Fibroblast of lung (primary cell): Measurements from ENCODE around the gene LAT. TPM values are rescaled to one million over a fixed set of nuclear protein-coding genes. Genes with fewer than 3 reads are reported as not detected.
A peak's percentile ranks its signal among the peaks of the same experiment; 100 is the strongest.

Experiments used
- DNase-seq, 2 donors: peaks; one replicate each; pipeline versions ENCODE4 v3.0.0 to v3.0.0-alpha.2; 2010; ENCODE audit warnings: low read depth in 2 of 2
- H2AFZ ChIP-seq: 2 replicates; pipeline ENCODE4 v1.5.1; 2012; ENCODE audit warnings: low read length, control low read depth, inconsistent platforms
- H3K27ac ChIP-seq: 2 replicates; pipeline ENCODE4 v1.5.1; 2011; ENCODE audit warnings: low read length, control low read depth; ENCODE audit not compliant: insufficient read depth
- H3K27me3 ChIP-seq: 2 replicates; pipeline ENCODE4 v1.5.1; 2011; ENCODE audit warnings: mild to moderate bottlenecking, low read length; ENCODE audit not compliant: control insufficient read depth, insufficient read depth
- H3K36me3 ChIP-seq: 2 replicates; pipeline ENCODE4 v1.5.1; 2011; ENCODE audit warnings: low read length; ENCODE audit not compliant: control insufficient read depth, insufficient read depth
- H3K4me1 ChIP-seq: 2 replicates; pipeline ENCODE4 v1.5.1; 2011; ENCODE audit warnings: low read length; ENCODE audit not compliant: control insufficient read depth, insufficient read depth; ENCODE audit errors: extremely low read depth
- H3K4me2 ChIP-seq: 2 replicates; pipeline ENCODE4 v1.5.1; 2011; ENCODE audit warnings: low read length, control low read depth; ENCODE audit not compliant: insufficient read depth; ENCODE audit errors: extremely low read depth
- H3K4me3 ChIP-seq, 4 experiments: fragments of 200-600 bp in 1 of 4; sonication (generic) in 1 of 4; replicated peaks in 1 of 4; 2 replicates each; pipeline ENCODE4 v1.5.1; 2011 to 2016; ENCODE audit warnings: low read length in 4 of 4, low read depth in 3 of 4, mild to moderate bottlenecking in 3 of 4, control low read depth in 2 of 4, inconsistent platforms in 1 of 4, mixed read lengths in 1 of 4; ENCODE audit not compliant: insufficient read depth in 1 of 4; ENCODE audit errors: control extremely low read depth in 1 of 4
- H3K79me2 ChIP-seq: 2 replicates; pipeline ENCODE4 v1.5.1; 2012; ENCODE audit warnings: mild to moderate bottlenecking, low read length, inconsistent platforms; ENCODE audit not compliant: control insufficient read depth, insufficient read depth
- H3K9ac ChIP-seq: 2 replicates; pipeline ENCODE4 v1.5.1; 2011; ENCODE audit warnings: mild to moderate bottlenecking, low read length, control low read depth; ENCODE audit not compliant: insufficient read depth
- H3K9me3 ChIP-seq: 2 replicates; pipeline ENCODE4 v1.5.1; 2012; ENCODE audit warnings: low read depth, low read length; ENCODE audit not compliant: control insufficient read depth, insufficient read depth
- H4K20me1 ChIP-seq: 2 replicates; pipeline ENCODE4 v1.5.1; 2011; ENCODE audit warnings: low read length; ENCODE audit not compliant: control insufficient read depth, insufficient read depth; ENCODE audit errors: extremely low read depth
- EZH2 ChIP-seq: IDR thresholded peaks from 2 replicates; pipeline ENCODE4 v1.5.1; 2012; ENCODE audit warnings: low read length, control low read depth, mild to moderate bottlenecking; ENCODE audit errors: missing control alignments
- polyA plus RNA-seq, 2 donors: library from polyadenylated mRNA; depleted of rRNA in 1 of 2; stranded (reverse) in 1 of 2; unstranded in 1 of 2; fragments of >200 nt; gene quantifications; 2 replicates each; pipeline ENCODE4 v1.2.1, GENCODE V29; 2011 to 2012; ENCODE audit warnings: missing spikeins in 1 of 2
- total RNA-seq: library from RNA; depleted of rRNA; stranded (reverse); fragments of >200 nt; gene quantifications from 2 replicates; pipeline ENCODE4 v1.2.1, GENCODE V29; 2014
- TF ChIP-seq, protein P1 (sequence below), 2 donors: IDR thresholded peaks in 1 of 2; conservative IDR thresholded peaks in 1 of 2; 1 replicate in 1 of 2; 2 replicates in 1 of 2; pipeline ENCODE4 v1.5.1; 2011 to 2012; ENCODE audit warnings: low read length in 2 of 2, control low read depth in 1 of 2, inconsistent platforms in 1 of 2, low read depth in 1 of 2, mild to moderate bottlenecking in 1 of 2

The LAT gene
- total and polyA plus RNA-seq, 2 donors (not counting 1 experiment from before 2014, with no cell fraction given) = 0.50 to 1.4 TPM

DNA sequence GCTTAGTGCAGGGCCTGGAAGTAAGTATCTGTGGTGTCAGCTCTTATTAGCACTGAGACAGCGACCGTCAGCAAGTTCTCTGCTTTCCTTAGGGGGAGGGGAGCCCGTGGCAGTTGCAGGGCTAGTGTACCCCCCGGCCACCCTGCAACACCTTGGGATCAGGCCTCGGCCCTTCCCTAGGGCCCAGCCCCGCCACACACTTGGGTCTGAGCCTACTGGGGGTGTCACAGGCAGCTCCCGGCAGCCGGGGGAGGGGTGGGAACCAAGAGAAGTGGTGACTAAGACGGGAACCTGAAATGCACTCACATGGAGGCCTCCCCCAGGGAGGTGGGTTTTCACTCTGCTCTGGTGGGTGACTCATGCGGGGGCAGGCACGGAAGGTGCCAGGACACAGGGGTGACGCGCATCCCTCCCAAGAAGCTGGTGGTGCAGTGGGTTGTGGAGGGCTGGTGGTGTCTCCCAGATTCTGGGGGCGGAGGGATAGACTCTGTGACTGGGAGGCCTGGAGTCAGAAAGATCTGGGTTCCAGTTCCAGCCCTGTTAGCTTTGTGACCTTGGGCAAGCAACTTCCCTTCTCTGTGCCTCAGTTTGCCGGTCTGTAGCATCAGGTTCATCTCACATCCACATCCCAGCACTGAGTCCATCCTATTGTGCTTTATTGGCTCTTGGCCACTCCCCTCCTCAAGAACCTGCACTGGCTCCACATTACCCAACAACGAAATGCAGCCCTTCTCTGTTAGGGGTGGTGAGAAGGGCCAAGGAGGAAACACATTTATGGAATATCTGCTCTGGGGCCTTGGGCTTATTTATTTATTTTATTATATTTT is 44.5 kb downstream of the LAT start:
- no peaks in the 10 kb centered on the region for H3K79me2 ChIP-seq
- TF ChIP-seq EZH2 = no peak
- TF ChIP-seq, protein P1, sequence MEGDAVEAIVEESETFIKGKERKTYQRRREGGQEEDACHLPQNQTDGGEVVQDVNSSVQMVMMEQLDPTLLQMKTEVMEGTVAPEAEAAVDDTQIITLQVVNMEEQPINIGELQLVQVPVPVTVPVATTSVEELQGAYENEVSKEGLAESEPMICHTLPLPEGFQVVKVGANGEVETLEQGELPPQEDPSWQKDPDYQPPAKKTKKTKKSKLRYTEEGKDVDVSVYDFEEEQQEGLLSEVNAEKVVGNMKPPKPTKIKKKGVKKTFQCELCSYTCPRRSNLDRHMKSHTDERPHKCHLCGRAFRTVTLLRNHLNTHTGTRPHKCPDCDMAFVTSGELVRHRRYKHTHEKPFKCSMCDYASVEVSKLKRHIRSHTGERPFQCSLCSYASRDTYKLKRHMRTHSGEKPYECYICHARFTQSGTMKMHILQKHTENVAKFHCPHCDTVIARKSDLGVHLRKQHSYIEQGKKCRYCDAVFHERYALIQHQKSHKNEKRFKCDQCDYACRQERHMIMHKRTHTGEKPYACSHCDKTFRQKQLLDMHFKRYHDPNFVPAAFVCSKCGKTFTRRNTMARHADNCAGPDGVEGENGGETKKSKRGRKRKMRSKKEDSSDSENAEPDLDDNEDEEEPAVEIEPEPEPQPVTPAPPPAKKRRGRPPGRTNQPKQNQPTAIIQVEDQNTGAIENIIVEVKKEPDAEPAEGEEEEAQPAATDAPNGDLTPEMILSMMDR (conservative IDR thresholded peaks at IDR 0.05 in 1 of 2, IDR thresholded peaks at IDR 0.05 in 1 of 2; ENCODE audit: low read depth in 1 of 2, low read length in 2 of 2) = no peak
- no peak overlapping the region for H3K27ac ChIP-seq
- no peaks in the 10 kb centered on the region for H3K36me3 ChIP-seq
- DNase-seq = peak; percentile 89 to 97
- H3K4me1 ChIP-seq = peaks cover 10% of the 10 kb centered on the region
- H3K4me3 ChIP-seq = no peak overlapping the region
- no peak overlapping the region for H3K9ac ChIP-seq
- H3K27me3 ChIP-seq = peaks cover 2% of the 10 kb centered on the region
- H3K9me3 ChIP-seq = no peaks in the 10 kb centered on the region
- peak overlapping the region; percentile 3 for H2AFZ ChIP-seq
- no peak overlapping the region for H3K4me2 ChIP-seq
- H4K20me1 ChIP-seq = no peaks in the 10 kb centered on the region

DNA sequence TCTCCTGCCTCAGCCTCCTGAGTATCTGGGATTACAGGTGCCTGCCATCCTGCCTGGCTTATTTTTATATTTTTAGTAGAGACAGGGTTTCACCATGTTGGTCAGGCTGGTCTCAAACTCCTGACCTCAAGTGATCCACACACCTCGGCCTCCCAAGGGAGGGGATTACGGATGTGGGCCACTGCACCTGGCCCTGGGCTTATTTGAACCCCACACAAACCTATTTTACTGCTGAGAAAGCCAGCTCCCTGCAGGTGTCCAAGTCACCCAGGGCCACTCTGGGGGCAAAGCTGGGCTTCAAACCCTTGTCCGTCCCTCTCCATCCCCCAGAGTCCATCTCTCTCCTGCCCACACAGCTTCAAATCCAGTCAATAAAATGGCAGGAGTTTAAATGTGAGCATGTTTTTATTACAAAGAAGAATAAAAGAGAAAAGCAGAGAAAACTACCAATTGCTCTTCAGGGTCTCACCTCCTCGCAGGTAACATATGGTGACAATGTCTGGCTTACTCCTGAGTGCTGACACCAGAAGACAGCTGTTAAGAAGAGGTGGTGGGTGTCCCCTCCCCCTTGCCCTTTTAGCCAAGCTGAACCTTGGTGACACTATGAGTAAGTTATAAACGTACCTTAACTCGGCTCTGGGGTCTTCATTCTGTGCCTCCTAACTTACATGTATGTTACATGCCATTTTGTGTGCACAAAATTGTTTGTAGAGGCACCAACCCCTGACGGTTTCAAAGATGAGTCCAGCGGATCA is 45.4 kb downstream of the LAT start:
- no peak for DNase-seq
- H3K9me3 ChIP-seq = no peaks in the 10 kb centered on the region
- no peaks in the 10 kb centered on the region for H3K79me2 ChIP-seq
- H3K36me3 ChIP-seq = no peaks in the 10 kb centered on the region
- H3K27ac ChIP-seq = no peak overlapping the region
- H3K4me3 ChIP-seq = no peak overlapping the region
- TF ChIP-seq EZH2 = no peak
- TF ChIP-seq, protein P1 (conservative IDR thresholded peaks at IDR 0.05 in 1 of 2, IDR thresholded peaks at IDR 0.05 in 1 of 2; ENCODE audit: low read depth in 1 of 2, low read length in 2 of 2) = no peak
- no peak overlapping the region for H2AFZ ChIP-seq
- H3K4me1 ChIP-seq = peaks cover 10% of the 10 kb centered on the region
- no peak overlapping the region for H3K9ac ChIP-seq
- no peaks in the 10 kb centered on the region for H4K20me1 ChIP-seq
- no peak overlapping the region for H3K4me2 ChIP-seq
- H3K27me3 ChIP-seq = peaks cover 2% of the 10 kb centered on the region

Other genes starting within 250 kb of the LAT start
- 1.7 and 1.8 TPM in 2 replicates for gene NPIPB9, start 233.3 kb upstream of the LAT start, total RNA-seq
- gene NPIPB9, start 233.3 kb upstream of the LAT start, polyA plus RNA-seq = 0.05 and 0.12 TPM in 2 replicates
- 33.6 and 52.8 TPM in 2 replicates for gene ATXN2L, start 162.1 kb upstream of the LAT start, total RNA-seq
- gene ATXN2L, start 162.1 kb upstream of the LAT start, polyA plus RNA-seq = 16.4 and 21.5 TPM in 2 replicates
- gene TUFM, start 138.7 kb upstream of the LAT start, total RNA-seq = 115 and 117 TPM in 2 replicates
- gene TUFM, start 138.7 kb upstream of the LAT start, polyA plus RNA-seq = 68.6 and 105 TPM in 2 replicates
- 9.0 and 14.2 TPM in 2 replicates for gene SH2B1, start 121.2 kb upstream of the LAT start, total RNA-seq
- gene SH2B1, start 121.2 kb upstream of the LAT start, polyA plus RNA-seq = 10.7 and 11.8 TPM in 2 replicates
- gene ATP2A1, start 106.6 kb upstream of the LAT start, total RNA-seq = 0.26 and 0.33 TPM in 2 replicates
- gene ATP2A1, start 106.6 kb upstream of the LAT start, polyA plus RNA-seq = 0.15 and 0.22 TPM in 2 replicates
- 17.2 and 22.6 TPM in 2 replicates for gene RABEP2, start 59.8 kb upstream of the LAT start, total RNA-seq
- 5.9 and 9.0 TPM in 2 replicates for gene RABEP2, start 59.8 kb upstream of the LAT start, polyA plus RNA-seq
- under 0.01 and 0.26 TPM in 2 replicates for gene CD19, start 53.1 kb upstream of the LAT start, total RNA-seq
- 0.05 TPM in 1 of 2 replicates, not detected in the other for gene CD19, start 53.1 kb upstream of the LAT start, polyA plus RNA-seq
- gene NFATC2IP, start 34.1 kb upstream of the LAT start, total RNA-seq = 15.4 and 16.0 TPM in 2 replicates
- 25.6 and 34.2 TPM in 2 replicates for gene NFATC2IP, start 34.1 kb upstream of the LAT start, polyA plus RNA-seq
- gene SPNS1, start 10.3 kb upstream of the LAT start, total RNA-seq = 19.5 and 27.2 TPM in 2 replicates
- gene SPNS1, start 10.3 kb upstream of the LAT start, polyA plus RNA-seq = 24.4 and 27.1 TPM in 2 replicates